ENCODE measurements around the gene CDC42BPA.
"Not testable (repeated sequence)": the region's sequence is repeated elsewhere in the genome, so short reads cannot be mapped to it uniquely, and the experiment has no call there.

Gene CDC42BPA

GRCh38 chr1:227357927-227358302 lies 39.6 kb upstream of the CDC42BPA start:
- H3K27ac ChIP-seq: no peak overlapping the region
- TF ChIP-seq ZFX (IDR thresholded peaks at IDR 0.05; ENCODE audit: borderline replicate concordance): no peak
- TF ChIP-seq, protein P1, sequence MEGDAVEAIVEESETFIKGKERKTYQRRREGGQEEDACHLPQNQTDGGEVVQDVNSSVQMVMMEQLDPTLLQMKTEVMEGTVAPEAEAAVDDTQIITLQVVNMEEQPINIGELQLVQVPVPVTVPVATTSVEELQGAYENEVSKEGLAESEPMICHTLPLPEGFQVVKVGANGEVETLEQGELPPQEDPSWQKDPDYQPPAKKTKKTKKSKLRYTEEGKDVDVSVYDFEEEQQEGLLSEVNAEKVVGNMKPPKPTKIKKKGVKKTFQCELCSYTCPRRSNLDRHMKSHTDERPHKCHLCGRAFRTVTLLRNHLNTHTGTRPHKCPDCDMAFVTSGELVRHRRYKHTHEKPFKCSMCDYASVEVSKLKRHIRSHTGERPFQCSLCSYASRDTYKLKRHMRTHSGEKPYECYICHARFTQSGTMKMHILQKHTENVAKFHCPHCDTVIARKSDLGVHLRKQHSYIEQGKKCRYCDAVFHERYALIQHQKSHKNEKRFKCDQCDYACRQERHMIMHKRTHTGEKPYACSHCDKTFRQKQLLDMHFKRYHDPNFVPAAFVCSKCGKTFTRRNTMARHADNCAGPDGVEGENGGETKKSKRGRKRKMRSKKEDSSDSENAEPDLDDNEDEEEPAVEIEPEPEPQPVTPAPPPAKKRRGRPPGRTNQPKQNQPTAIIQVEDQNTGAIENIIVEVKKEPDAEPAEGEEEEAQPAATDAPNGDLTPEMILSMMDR (IDR thresholded peaks at IDR 0.05): no peak

DNA sequence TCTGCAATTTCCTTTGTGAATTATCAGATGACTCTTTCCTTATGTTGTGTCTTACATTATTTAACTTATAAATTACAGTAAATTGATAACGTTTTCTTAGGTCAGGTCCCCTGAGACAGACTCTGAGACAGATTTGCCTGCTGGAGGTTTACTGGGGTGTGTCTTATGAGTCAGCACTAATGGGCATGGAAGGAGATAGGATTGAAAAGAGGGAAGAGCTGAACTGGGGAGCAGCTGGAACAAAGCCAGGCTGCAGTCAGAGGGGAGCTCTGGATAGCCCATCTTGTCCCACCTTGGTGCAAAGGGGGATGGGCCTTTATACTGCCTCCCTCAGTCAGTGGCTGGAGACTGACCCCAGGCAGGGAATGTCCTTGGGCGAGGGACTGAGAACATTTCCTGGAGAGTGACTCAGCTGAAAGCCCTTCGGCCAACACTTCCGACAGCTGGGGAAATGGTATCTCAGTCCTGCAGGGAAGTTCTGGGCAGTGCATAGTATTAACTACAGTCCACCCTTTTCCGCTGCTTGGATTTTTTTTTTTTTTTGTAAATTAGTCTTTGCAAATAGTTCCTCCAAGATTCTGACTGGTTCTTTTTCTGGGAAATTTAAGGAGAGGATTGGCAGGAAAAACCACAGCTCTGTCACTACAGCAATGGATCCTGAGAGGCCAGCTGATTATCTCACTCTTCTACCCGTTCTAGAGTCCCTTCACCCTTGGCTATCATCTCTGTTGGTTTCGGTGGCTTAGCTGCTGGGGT lies 39.1 kb upstream of the CDC42BPA start:
- no peak for TF ChIP-seq ZFX (IDR thresholded peaks at IDR 0.05; ENCODE audit: borderline replicate concordance)
- TF ChIP-seq, protein P1 (IDR thresholded peaks at IDR 0.05): no peak
- H3K27ac ChIP-seq: no peak overlapping the region

GRCh38 chr1:227356620-227357146 lies 38.4 kb upstream of the CDC42BPA start:
- no peak overlapping the region for H3K27ac ChIP-seq
- TF ChIP-seq, protein P1 (IDR thresholded peaks at IDR 0.05): no peak
- TF ChIP-seq ZFX (IDR thresholded peaks at IDR 0.05; ENCODE audit: borderline replicate concordance): no peak

DNA sequence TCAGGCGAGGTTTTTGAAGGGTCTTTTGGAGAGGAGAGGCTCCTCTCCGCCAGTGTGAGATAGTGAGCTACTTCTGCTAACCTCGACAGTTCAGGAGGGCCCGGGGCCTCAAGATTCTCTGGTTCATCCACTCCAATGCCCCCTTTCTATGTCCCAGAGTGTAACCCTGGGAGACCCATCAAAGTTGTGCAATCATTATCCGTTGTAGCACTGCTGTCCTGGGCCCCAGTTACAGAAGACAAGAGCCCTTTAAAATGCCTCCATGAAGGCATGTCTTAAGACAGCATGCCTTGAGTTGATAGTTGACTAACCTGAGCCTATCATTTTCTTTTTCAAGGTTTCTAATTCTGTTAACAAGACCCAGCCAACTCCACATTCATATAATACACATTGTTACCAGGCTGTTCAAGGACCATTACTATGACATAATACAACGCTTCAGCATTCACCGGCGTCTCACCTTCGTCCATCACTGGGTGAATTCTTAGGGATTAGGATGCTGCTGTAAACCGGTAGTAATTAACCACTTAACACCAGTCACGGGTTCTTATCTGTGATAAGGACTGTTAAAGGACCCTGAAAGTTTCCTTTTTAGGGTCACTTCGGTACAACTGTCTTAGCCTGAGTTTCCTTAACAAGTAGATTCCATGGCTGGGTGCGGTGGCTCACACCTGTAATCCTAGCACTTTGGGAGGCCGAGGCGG lies 37.4 kb upstream of the CDC42BPA start:
- no peak overlapping the region for H3K27ac ChIP-seq
- TF ChIP-seq, protein P1 (IDR thresholded peaks at IDR 0.05): no peak
- no peak for TF ChIP-seq ZFX (IDR thresholded peaks at IDR 0.05; ENCODE audit: borderline replicate concordance)

- TF ChIP-seq, protein P1 (IDR thresholded peaks at IDR 0.05): no peak
- no peak for TF ChIP-seq ZFX (IDR thresholded peaks at IDR 0.05; ENCODE audit: borderline replicate concordance)
- H3K27ac ChIP-seq: no peak overlapping the region
Measured at GRCh38 chr1:227353186-227353585, 34.9 kb upstream of the CDC42BPA start.

GRCh38 chr1:227352164-227352563 lies 33.9 kb upstream of the CDC42BPA start:
- not testable (repeated sequence) for H3K27ac ChIP-seq

GRCh38 chr1:227351443-227351842 lies 33.2 kb upstream of the CDC42BPA start:
- no peak overlapping the region for H3K27ac ChIP-seq
- TF ChIP-seq ZFX (IDR thresholded peaks at IDR 0.05; ENCODE audit: borderline replicate concordance): no peak
- TF ChIP-seq, protein P1 (IDR thresholded peaks at IDR 0.05): no peak

All from 22Rv1 (cell line).